Body of pancreas (tissue), 4 donors: ENCODE measurements around the gene KTN1.

ENCODE experiments used
- CTCF ChIP-seq, 7 experiments: fragments of 450-650 bp in 4 of 7; fragments of 200-600 bp in 3 of 7; sonication (generic) in 3 of 7; IDR thresholded peaks; one replicate each; pipeline ENCODE4 v1.5.1; 2016 to 2019; ENCODE audit warnings: antibody characterized with exemption in 7 of 7
- POLR2A ChIP-seq, 3 donors: fragments of 450-650 bp; IDR thresholded peaks; one replicate each; pipeline ENCODE4 v1.6.1; 2016; ENCODE audit warnings: antibody characterized with exemption in 3 of 3, mild to moderate bottlenecking in 2 of 3

DNA sequence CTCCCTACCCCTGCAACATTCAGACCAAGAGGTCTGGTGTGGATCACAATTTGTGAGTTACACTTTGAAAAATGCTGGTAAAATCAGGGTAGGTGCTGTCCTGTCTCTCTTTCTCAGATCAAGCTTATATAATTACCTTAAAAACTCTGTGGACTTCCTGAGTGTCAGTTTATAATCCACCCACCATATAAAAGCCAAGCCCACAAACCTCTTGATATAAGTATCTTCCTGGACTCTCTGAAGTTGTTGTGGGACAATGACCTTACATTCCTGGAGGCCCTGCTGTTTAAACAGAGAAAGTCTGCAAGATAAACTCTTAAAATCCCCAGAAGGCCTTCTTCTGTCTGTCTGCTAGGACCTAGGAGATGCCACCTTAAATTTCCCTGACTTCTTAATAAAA lies 11.4 kb upstream of the KTN1 start:
- TF ChIP-seq CTCF (IDR thresholded peaks at IDR 0.05), result no peak
- no peak for TF ChIP-seq POLR2A (IDR thresholded peaks at IDR 0.05)
